SU-DHL-6 (cell line): ENCODE results near the gene UQCC2.

Source experiments
- H2AFZ ChIP-seq: fragments of 200-600 bp; sonication (generic); 2 replicates; pipeline ENCODE4 v1.6.1; 2014; ENCODE audit warnings: low read depth, mild to moderate bottlenecking, moderate library complexity, mixed read lengths, antibody characterized with exemption, low read length; ENCODE audit not compliant: severe bottlenecking
- H3F3A ChIP-seq: fragments of 200-600 bp; shearing (Covaris generic); 2 replicates; pipeline ENCODE4 v1.6.0; 2016; ENCODE audit warnings: antibody characterized with exemption, mild to moderate bottlenecking; ENCODE audit not compliant: insufficient read depth
- H3K27ac ChIP-seq: fragments of 200-600 bp; sonication (generic); 2 replicates; pipeline ENCODE4 v1.5.1; 2016; ENCODE audit warnings: low read depth, mild to moderate bottlenecking, low read length, moderate library complexity, mixed read lengths
- H3K27me3 ChIP-seq: fragments of 200-600 bp; sonication (generic), shearing (Covaris generic); 2 replicates; pipeline ENCODE4 v1.6.0; 2014; ENCODE audit warnings: mild to moderate bottlenecking, low read length
- H3K36me3 ChIP-seq: fragments of 200-600 bp; sonication (generic); 2 replicates; pipeline ENCODE4 v1.6.1; 2014; ENCODE audit warnings: mild to moderate bottlenecking, low read length, mixed read lengths
- H3K4me2 ChIP-seq: fragments of 300-600, 200-600 bp; shearing (Covaris generic), sonication (generic); 2 replicates; pipeline ENCODE4 v1.6.0; 2014; ENCODE audit warnings: low read length, low read depth, mild to moderate bottlenecking; ENCODE audit not compliant: poor library complexity, severe bottlenecking
- H3K4me3 ChIP-seq: fragments of 200-600 bp; sonication (generic); 2 replicates; pipeline ENCODE4 v1.5.1; 2014; ENCODE audit warnings: antibody characterized with exemption, low read length, mild to moderate bottlenecking, mixed read lengths; ENCODE audit not compliant: insufficient read depth, poor library complexity, severe bottlenecking
- H3K79me2 ChIP-seq: fragments of 200-600 bp; sonication (generic); 2 replicates; pipeline ENCODE4 v1.6.1; 2014; ENCODE audit warnings: mild to moderate bottlenecking, low read length, moderate library complexity; ENCODE audit not compliant: insufficient read depth
- H3K9ac ChIP-seq: fragments of 200-600 bp; sonication (generic); 2 replicates; pipeline ENCODE4 v1.7.0; 2014; ENCODE audit warnings: mild to moderate bottlenecking, low read length
- H3K9me2 ChIP-seq: fragments of 200-600 bp; sonication (generic); replicated peaks from 2 replicates; pipeline ENCODE4 v1.6.1; 2014; ENCODE audit warnings: low read length; ENCODE audit not compliant: insufficient read depth
- H3K9me3 ChIP-seq: fragments of 200-600 bp; sonication (generic); 2 replicates; pipeline ENCODE4 v1.6.1; 2014; ENCODE audit warnings: low read length, mixed read lengths; ENCODE audit not compliant: insufficient read depth
- H4K20me1 ChIP-seq: fragments of 200-600 bp; sonication (generic); 2 replicates; pipeline ENCODE4 v1.6.1; 2014; ENCODE audit warnings: low read depth, mild to moderate bottlenecking, antibody characterized with exemption, low read length, moderate library complexity, mixed read lengths
- EZH2phosphoT487 ChIP-seq: fragments of 200-600 bp; sonication (generic), shearing (Covaris generic); conservative IDR thresholded peaks from 2 replicates; pipeline ENCODE4 v1.6.1; 2018; ENCODE audit warnings: mild to moderate bottlenecking, antibody characterized with exemption, low read length, moderate library complexity, mixed read lengths
- TF ChIP-seq, protein P1 (sequence below): fragments of 200-600 bp; sonication (generic); IDR thresholded peaks from one replicate; pipeline ENCODE4 v1.5.1; 2017; ENCODE audit warnings: antibody characterized with exemption, mild to moderate bottlenecking, low read length, moderate library complexity; ENCODE audit not compliant: insufficient read depth, poor library complexity, severe bottlenecking

The UQCC2 gene

DNA sequence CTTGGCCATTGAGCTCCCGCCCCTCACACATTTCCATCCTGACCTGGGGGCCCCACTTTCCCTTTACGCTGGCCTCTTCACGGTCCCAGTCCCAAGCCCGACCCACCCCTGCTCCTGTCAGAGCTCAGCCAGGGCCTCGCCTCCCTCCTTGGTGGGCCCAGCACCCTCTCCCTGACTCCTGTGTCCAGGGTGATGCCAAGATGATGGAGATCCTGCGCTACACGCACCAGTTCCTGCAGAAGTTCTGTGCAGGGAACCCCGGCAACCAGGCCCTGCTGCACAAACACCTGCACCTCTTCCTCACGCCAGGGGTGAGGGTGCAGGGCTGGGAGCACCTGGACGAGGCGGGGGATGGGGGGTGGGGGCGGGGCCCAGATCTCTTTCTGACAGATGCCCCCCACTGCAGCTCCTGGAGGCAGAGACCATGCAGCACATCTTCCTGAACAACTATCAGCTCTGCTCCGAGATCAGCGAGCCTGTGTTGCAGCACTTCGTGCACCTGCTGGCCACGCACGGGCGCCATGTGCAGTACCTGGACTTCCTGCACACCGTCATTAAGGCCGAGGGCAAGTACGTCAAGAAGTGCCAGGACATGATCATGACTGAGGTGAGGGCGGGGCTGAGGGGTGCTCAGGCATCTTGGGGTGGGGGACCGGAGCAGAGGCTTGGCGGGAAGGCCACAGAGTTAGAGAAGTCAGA lies 33.1 kb downstream of the UQCC2 start:
- no peak for TF ChIP-seq EZH2phosphoT487
- Histone ChIP-seq H3K27me3 (no peaks in the 10 kb centered on the region), H3K9me3 (no peaks in the 10 kb centered on the region), H3F3A (no peaks in the 10 kb centered on the region), H3K79me2 (no peaks in the 10 kb centered on the region), H3K9me2 (no peaks in the 10 kb centered on the region), H3K9ac (no peak overlapping the region), H4K20me1 (no peaks in the 10 kb centered on the region), H3K4me2 (no peak overlapping the region), H2AFZ (no peak overlapping the region), H3K36me3 (0 out of 2 replicates have a peak, but pooled peaks cover 2% of the 10 kb centered on the region), H3K27ac (no peak overlapping the region), H3K4me3 (no peak overlapping the region)

DNA sequence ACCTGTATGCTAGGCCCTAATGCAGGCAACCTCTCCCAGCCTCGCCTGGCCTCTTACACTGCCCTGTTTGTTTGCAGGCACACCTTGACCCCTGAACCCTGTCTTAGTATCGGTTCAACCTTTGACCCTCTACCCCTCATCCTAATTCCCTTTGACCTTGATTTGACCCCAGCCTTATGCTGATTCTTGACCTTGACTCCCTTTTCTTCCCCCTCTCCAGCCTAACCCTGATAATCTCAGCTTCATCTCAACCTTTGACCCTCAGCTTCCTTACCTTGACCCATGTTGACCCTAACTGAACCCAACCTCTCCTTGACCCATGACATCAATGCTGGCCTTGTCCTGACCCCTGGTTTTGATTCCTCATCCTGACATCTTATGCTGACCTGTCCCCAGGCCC lies 33.8 kb downstream of the UQCC2 start:
- no peaks in the 10 kb centered on the region for H4K20me1 ChIP-seq
- H3K4me3 ChIP-seq, result no peak overlapping the region
- no peaks in the 10 kb centered on the region for H3F3A ChIP-seq
- no peak overlapping the region for H2AFZ ChIP-seq
- H3K27me3 ChIP-seq, result no peaks in the 10 kb centered on the region
- H3K9me2 ChIP-seq, result no peaks in the 10 kb centered on the region
- 0 out of 2 replicates have a peak, but pooled peaks cover 2% of the 10 kb centered on the region for H3K36me3 ChIP-seq
- H3K9me3 ChIP-seq, result no peaks in the 10 kb centered on the region
- H3K79me2 ChIP-seq, result no peaks in the 10 kb centered on the region
- no peak overlapping the region for H3K27ac ChIP-seq
- H3K4me2 ChIP-seq, result no peak overlapping the region
- TF ChIP-seq EZH2phosphoT487, result no peak
- TF ChIP-seq, protein P1, sequence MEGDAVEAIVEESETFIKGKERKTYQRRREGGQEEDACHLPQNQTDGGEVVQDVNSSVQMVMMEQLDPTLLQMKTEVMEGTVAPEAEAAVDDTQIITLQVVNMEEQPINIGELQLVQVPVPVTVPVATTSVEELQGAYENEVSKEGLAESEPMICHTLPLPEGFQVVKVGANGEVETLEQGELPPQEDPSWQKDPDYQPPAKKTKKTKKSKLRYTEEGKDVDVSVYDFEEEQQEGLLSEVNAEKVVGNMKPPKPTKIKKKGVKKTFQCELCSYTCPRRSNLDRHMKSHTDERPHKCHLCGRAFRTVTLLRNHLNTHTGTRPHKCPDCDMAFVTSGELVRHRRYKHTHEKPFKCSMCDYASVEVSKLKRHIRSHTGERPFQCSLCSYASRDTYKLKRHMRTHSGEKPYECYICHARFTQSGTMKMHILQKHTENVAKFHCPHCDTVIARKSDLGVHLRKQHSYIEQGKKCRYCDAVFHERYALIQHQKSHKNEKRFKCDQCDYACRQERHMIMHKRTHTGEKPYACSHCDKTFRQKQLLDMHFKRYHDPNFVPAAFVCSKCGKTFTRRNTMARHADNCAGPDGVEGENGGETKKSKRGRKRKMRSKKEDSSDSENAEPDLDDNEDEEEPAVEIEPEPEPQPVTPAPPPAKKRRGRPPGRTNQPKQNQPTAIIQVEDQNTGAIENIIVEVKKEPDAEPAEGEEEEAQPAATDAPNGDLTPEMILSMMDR, result no peak
- no peak overlapping the region for H3K9ac ChIP-seq

DNA sequence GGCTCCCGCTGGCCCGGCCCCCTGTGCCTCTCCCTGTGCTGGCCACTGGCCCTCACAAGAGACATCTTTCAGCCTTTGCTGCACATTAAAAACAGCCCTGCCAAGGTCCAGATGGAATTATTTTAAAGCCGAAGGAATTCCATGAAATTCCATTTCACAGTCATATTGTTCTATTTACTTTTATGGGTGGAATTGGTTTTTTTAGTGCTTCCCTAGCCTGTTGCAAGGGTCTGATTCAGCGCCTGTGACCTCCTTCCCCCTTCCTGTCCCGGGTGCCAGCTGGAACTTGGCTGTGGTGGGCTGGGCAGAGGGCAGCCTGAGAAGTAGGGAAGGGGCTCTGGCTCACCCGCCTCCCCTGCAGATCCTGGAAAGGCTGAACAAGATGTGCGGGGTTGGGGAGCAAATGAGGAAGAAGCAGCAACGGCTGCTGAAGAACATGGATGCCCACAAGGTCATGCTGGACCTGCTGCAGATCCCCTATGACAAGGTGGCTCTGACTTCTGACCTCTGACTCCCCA lies 34.3 kb downstream of the UQCC2 start:
- no peaks in the 10 kb centered on the region for H3K9me2 ChIP-seq
- 0 out of 2 replicates have a peak, but pooled peaks cover 2% of the 10 kb centered on the region for H3K36me3 ChIP-seq
- TF ChIP-seq EZH2phosphoT487, result no peak
- TF ChIP-seq, protein P1, result no peak
- H3K79me2 ChIP-seq, result no peaks in the 10 kb centered on the region
- no peaks in the 10 kb centered on the region for H4K20me1 ChIP-seq
- H3K27me3 ChIP-seq, result no peaks in the 10 kb centered on the region
- no peaks in the 10 kb centered on the region for H3K9me3 ChIP-seq
- H3K9ac ChIP-seq, result no peak overlapping the region
- no peaks in the 10 kb centered on the region for H3F3A ChIP-seq
- H2AFZ ChIP-seq, result no peak overlapping the region
- H3K27ac ChIP-seq, result no peak overlapping the region
- no peak overlapping the region for H3K4me2 ChIP-seq
- H3K4me3 ChIP-seq, result no peak overlapping the region

DNA sequence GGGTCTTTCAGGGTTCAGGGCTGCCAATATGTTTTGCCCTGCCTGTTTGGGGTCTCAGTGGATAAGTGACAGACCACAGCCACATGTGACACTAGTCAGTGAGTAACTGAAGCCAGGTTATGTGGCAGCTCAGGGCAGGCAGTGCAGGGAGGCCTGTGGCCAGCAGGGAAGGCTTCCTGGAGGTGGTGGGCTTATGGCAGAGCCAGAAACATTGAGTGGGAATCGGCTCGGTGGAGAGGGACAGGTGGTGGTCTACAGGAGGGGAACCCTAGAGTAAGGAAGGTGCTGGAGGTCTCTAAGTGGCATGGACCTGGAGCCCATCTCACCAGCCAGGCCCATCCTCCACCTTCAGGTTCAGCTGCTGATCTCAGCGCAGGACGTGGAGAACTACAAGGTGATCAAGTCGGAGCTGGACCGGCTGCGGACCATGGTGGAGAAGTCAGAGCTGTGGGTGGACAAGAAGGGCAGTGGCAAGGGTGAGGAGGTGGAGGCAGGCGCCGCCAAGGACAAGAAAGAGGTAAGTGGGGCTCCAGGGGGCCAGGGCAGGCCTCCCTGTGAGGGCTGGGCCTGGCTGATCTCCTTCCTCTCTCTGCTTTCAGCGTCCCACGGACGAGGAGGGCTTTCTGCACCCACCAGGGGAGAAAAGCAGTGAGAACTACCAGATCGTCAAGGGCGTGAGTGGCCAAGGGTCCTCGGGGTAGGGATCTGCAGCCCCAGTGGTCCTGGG lies 34.9 kb downstream of the UQCC2 start:
- no peak overlapping the region for H3K9ac ChIP-seq
- no peaks in the 10 kb centered on the region for H3K9me3 ChIP-seq
- 0 out of 2 replicates have a peak, but pooled peaks cover 2% of the 10 kb centered on the region for H3K36me3 ChIP-seq
- H3K9me2 ChIP-seq, result no peaks in the 10 kb centered on the region
- no peak overlapping the region for H2AFZ ChIP-seq
- H3K4me3 ChIP-seq, result no peak overlapping the region
- TF ChIP-seq, protein P1, result no peak
- TF ChIP-seq EZH2phosphoT487, result no peak
- H3K4me2 ChIP-seq, result no peak overlapping the region
- no peaks in the 10 kb centered on the region for H3F3A ChIP-seq
- no peaks in the 10 kb centered on the region for H3K27me3 ChIP-seq
- H3K27ac ChIP-seq, result no peak overlapping the region
- no peaks in the 10 kb centered on the region for H3K79me2 ChIP-seq
- no peaks in the 10 kb centered on the region for H4K20me1 ChIP-seq
